ENCODE data around the gene SLC35B4.

DNA sequence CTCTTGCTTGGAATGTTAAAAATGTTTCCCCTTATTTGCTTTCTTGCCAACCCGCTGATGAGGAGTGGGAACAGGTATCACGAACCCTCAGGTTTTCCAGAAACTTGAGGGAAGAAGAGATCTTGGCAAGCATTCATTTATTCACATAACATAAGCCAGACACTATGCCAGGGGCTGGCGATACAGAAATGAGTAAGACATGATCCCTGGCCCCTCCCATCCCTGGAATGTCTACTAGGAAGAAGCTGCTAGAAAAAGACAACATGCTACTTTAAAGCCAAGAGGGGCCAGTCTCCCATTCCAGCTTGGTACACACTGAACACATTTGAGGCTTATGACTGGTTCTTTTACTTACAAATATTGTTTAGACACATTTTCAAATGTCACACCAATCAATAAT, 26.4 kb downstream of the SLC35B4 start:
- no peak for TF ChIP-seq EZH2 (IDR thresholded peaks at IDR 0.05; ENCODE audit: borderline replicate concordance, insufficient read depth, low read depth, low read length, poor library complexity, severe bottlenecking)
- TF ChIP-seq, protein P1, sequence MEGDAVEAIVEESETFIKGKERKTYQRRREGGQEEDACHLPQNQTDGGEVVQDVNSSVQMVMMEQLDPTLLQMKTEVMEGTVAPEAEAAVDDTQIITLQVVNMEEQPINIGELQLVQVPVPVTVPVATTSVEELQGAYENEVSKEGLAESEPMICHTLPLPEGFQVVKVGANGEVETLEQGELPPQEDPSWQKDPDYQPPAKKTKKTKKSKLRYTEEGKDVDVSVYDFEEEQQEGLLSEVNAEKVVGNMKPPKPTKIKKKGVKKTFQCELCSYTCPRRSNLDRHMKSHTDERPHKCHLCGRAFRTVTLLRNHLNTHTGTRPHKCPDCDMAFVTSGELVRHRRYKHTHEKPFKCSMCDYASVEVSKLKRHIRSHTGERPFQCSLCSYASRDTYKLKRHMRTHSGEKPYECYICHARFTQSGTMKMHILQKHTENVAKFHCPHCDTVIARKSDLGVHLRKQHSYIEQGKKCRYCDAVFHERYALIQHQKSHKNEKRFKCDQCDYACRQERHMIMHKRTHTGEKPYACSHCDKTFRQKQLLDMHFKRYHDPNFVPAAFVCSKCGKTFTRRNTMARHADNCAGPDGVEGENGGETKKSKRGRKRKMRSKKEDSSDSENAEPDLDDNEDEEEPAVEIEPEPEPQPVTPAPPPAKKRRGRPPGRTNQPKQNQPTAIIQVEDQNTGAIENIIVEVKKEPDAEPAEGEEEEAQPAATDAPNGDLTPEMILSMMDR (IDR thresholded peaks at IDR 0.05), result no peak

Measured in B cell (primary cell).